IPS DF 4.7 (cell line): Measurements from ENCODE around the gene HLA-B.

Experiments used
- DNase-seq: peaks from one replicate; pipeline ENCODE4 v3.0.0-alpha.2; 2013; ENCODE audit warnings: low spot score; ENCODE audit errors: extremely low read depth

HLA-B gene

GRCh38 chr6:31308050-31308844 is 48.7 kb downstream of the HLA-B start:
- no peak for DNase-seq

GRCh38 chr6:31307669-31308049 is 49.3 kb downstream of the HLA-B start:
- no peak for DNase-seq

DNA sequence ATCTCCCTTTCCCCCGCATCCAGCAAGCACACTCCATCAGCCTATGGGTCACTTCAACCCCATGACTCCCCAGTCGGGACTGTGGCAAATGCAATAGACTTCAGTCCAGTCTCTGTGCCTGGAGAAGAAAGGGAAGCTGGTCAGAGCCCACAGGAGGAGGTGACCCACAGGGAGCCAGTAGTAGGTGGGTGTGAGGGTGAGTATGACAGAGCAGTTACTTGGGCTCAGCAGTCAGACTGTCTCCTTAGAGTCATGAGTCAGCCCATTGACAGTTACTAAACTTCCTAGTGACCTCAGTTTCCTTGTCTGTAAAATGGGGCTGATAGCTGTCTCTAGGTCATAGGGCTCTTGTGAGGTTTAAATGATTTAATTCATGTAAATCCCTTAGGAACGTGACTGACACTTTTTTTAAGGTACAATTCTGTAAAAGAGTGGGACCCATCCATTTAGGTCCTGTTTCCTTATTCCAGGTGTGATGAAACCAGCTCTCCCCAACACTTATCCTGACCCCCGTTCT is 51.2 kb downstream of the HLA-B start:
- DNase-seq, result no peak

DNA sequence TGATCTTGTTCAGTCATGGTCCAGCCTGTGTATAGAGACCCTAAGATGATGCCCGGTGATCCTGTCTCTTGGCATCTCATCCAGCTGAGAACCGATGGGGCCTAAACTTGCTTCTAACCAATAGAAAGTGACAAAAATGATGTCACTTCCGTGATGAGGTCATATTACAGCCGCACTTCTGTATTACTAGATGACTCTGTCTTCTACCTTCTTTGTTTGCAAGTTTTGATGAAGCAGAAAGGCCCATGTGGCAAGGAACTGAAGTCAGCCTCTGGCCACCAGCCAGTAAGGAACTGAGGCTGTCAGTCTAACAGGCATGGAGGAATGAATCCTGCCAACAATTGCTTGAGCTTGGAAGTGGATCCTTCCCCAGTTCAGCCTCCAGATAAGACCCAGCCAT is 52.3 kb downstream of the HLA-B start:
- no peak for DNase-seq
